OCI-LY1 (cell line): Measurements from ENCODE around the gene CYB5R3.

ENCODE experiments used
- H2AFZ ChIP-seq: fragments of 200-600 bp; sonication (generic), shearing (Covaris generic); 2 replicates; pipeline ENCODE4 v1.6.0; 2014; ENCODE audit warnings: antibody characterized with exemption, mild to moderate bottlenecking, low read length
- H3F3A ChIP-seq: fragments of 200-600 bp; sonication (generic), shearing (Covaris generic); 2 replicates; pipeline ENCODE4 v1.6.0; 2014; ENCODE audit warnings: mild to moderate bottlenecking, antibody characterized with exemption, low read length, moderate library complexity; ENCODE audit not compliant: insufficient read depth
- H3K27ac ChIP-seq: fragments of 200-600 bp; sonication (generic); 2 replicates; pipeline ENCODE4 v1.5.1; 2014; ENCODE audit warnings: low read length, mixed run types, mild to moderate bottlenecking, low read depth; ENCODE audit not compliant: poor library complexity, severe bottlenecking
- H3K27me3 ChIP-seq: fragments of 200-600 bp; sonication (generic); 2 replicates; pipeline ENCODE4 v1.6.0; 2014; ENCODE audit warnings: antibody characterized with exemption, mild to moderate bottlenecking, low read length, moderate library complexity; ENCODE audit not compliant: insufficient read depth
- H3K36me3 ChIP-seq: fragments of 200-600 bp; sonication (generic); 2 replicates; pipeline ENCODE4 v1.6.1; 2014; ENCODE audit warnings: mild to moderate bottlenecking, antibody characterized with exemption, low read length, moderate library complexity, mixed read lengths; ENCODE audit not compliant: insufficient read depth
- H3K4me1 ChIP-seq: fragments of 200-600 bp; sonication (generic); 2 replicates; pipeline ENCODE4 v1.5.1; 2014; ENCODE audit warnings: mild to moderate bottlenecking, low read length, moderate library complexity; ENCODE audit not compliant: insufficient read depth, severe bottlenecking
- H3K4me2 ChIP-seq: fragments of 200-600 bp; sonication (generic), shearing (Covaris generic); 2 replicates; pipeline ENCODE4 v1.6.1; 2014; ENCODE audit warnings: low read length
- H3K4me3 ChIP-seq: fragments of 200-600 bp; sonication (generic); 2 replicates; pipeline ENCODE4 v1.5.1; 2014; ENCODE audit warnings: low read length, low read depth, mild to moderate bottlenecking, mixed read lengths; ENCODE audit not compliant: poor library complexity, severe bottlenecking
- H3K79me2 ChIP-seq: fragments of 200-600 bp; shearing (Covaris generic); 2 replicates; pipeline ENCODE4 v1.6.1; 2016; ENCODE audit warnings: mixed run types, low read length, mixed read lengths; ENCODE audit not compliant: insufficient read depth
- H3K9ac ChIP-seq: fragments of 200-600 bp; sonication (generic), shearing (Covaris generic); 2 replicates; pipeline ENCODE4 v1.6.1; 2014; ENCODE audit warnings: mild to moderate bottlenecking, low read length, mixed read lengths
- H3K9me2 ChIP-seq: fragments of 200-600 bp; sonication (generic), shearing (Covaris generic); 2 replicates; pipeline ENCODE4 v1.6.1; 2014; ENCODE audit warnings: low read depth, mild to moderate bottlenecking, low read length, mixed read lengths
- H3K9me3 ChIP-seq: fragments of 200-600 bp; shearing (Covaris generic); 2 replicates; pipeline ENCODE4 v1.6.1; 2014; ENCODE audit warnings: low read length, mixed read lengths
- H4K20me1 ChIP-seq: fragments of 200-600 bp; sonication (generic), shearing (Covaris generic); 2 replicates; pipeline ENCODE4 v1.6.0; 2016; ENCODE audit warnings: mild to moderate bottlenecking, low read length; ENCODE audit not compliant: insufficient read depth
- CTCF ChIP-seq: fragments of 200-600 bp; sonication (generic), shearing (Covaris generic); IDR thresholded peaks from 2 replicates; pipeline ENCODE4 v1.5.1; 2017; ENCODE audit warnings: mild to moderate bottlenecking, antibody characterized with exemption, low read length, moderate library complexity, mixed read lengths
- EZH2 ChIP-seq: fragments of 200-600 bp; sonication (generic), shearing (Covaris generic); IDR thresholded peaks from 2 replicates; pipeline ENCODE4 v1.8.0; 2017; ENCODE audit warnings: borderline replicate concordance, mixed run types, mild to moderate bottlenecking, antibody characterized with exemption, low read length, moderate library complexity, mixed read lengths

The CYB5R3 gene

GRCh38 chr22:42602470-42602869 is 46.7 kb downstream of the CYB5R3 start:
- Histone ChIP-seq H3K4me3 (no peak overlapping the region), H3K27me3 (no peaks in the 10 kb centered on the region), H3K9me3 (no peaks in the 10 kb centered on the region), H2AFZ (no peak overlapping the region), H3K9me2 (no peaks in the 10 kb centered on the region), H3F3A (no peaks in the 10 kb centered on the region), H3K36me3 (peaks cover 84% of the 10 kb centered on the region), H3K9ac (no peak overlapping the region), H3K79me2 (peaks cover 35% of the 10 kb centered on the region), H3K4me2 (no peak overlapping the region), H3K4me1 (no peaks in the 10 kb centered on the region), H4K20me1 (no peaks in the 10 kb centered on the region; the same call in 1 of the 2 replicates), H3K27ac (no peak overlapping the region)
- TF ChIP-seq EZH2 (no peak), CTCF (no peak)

- no peak overlapping the region for H3K27ac ChIP-seq
- H3K9ac ChIP-seq = no peak overlapping the region
- no peak for TF ChIP-seq CTCF
- TF ChIP-seq EZH2 = no peak
- H3K9me3 ChIP-seq = no peaks in the 10 kb centered on the region
- H4K20me1 ChIP-seq = no peaks in the 10 kb centered on the region; the same call in 1 of the 2 replicates
- H3K27me3 ChIP-seq = no peaks in the 10 kb centered on the region
- no peaks in the 10 kb centered on the region for H3K4me1 ChIP-seq
- H2AFZ ChIP-seq = no peak overlapping the region
- no peak overlapping the region for H3K4me3 ChIP-seq
- no peaks in the 10 kb centered on the region for H3F3A ChIP-seq
- H3K79me2 ChIP-seq = peaks cover 35% of the 10 kb centered on the region
- peaks cover 87% of the 10 kb centered on the region for H3K36me3 ChIP-seq
- no peaks in the 10 kb centered on the region for H3K9me2 ChIP-seq
- H3K4me2 ChIP-seq = no peak overlapping the region
These were observed 47.2 kb downstream of the CYB5R3 start for GRCh38 chr22:42601879-42602465.

GRCh38 chr22:42596863-42597530 is 52.2 kb downstream of the CYB5R3 start:
- TF ChIP-seq CTCF (no peak), EZH2 (no peak)
- no peak overlapping the region for H3K27ac ChIP-seq
- no peaks in the 10 kb centered on the region for H3K4me1 ChIP-seq
- H3K4me2 ChIP-seq = no peak overlapping the region
- no peak overlapping the region for H3K9ac ChIP-seq
- no peaks in the 10 kb centered on the region for H3K27me3 ChIP-seq
- H3F3A ChIP-seq = no peaks in the 10 kb centered on the region
- H2AFZ ChIP-seq = no peak overlapping the region
- H4K20me1 ChIP-seq = no peaks in the 10 kb centered on the region
- H3K9me3 ChIP-seq = no peaks in the 10 kb centered on the region
- peaks cover 93% of the 10 kb centered on the region for H3K36me3 ChIP-seq
- no peaks in the 10 kb centered on the region for H3K9me2 ChIP-seq
- no peaks in the 10 kb centered on the region for H3K79me2 ChIP-seq
- no peak overlapping the region for H3K4me3 ChIP-seq
